ENCODE data around the gene FUT2.
"Not testable (repeated sequence)": the region's sequence is repeated elsewhere in the genome, so short reads cannot be mapped to it uniquely, and the experiment has no call there.

FUT2 gene

DNA sequence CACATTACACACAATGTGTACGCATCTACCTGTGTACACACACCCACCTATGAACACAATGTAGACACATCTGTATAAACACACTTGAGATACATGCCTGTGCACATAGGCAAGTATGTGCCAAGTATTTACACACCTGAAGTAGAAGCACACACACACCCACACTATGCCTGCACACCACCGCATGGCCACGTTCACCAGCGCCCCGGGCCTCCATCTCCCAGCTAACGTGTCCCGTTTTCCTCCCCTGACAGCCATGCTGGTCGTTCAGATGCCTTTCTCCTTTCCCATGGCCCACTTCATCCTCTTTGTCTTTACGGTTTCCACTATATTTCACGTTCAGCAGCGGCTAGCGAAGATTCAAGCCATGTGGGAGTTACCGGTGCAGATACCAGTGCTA, 6.9 kb downstream of the FUT2 start:
- no peak for DNase-seq (ENCODE audit: low spot score)

DNA sequence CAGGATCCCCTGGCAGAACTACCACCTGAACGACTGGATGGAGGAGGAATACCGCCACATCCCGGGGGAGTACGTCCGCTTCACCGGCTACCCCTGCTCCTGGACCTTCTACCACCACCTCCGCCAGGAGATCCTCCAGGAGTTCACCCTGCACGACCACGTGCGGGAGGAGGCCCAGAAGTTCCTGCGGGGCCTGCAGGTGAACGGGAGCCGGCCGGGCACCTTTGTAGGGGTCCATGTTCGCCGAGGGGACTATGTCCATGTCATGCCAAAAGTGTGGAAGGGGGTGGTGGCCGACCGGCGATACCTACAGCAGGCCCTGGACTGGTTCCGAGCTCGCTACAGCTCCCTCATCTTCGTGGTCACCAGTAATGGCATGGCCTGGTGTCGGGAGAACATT, 7.5 kb downstream of the FUT2 start:
- no peak for DNase-seq (ENCODE audit: low spot score)

DNA sequence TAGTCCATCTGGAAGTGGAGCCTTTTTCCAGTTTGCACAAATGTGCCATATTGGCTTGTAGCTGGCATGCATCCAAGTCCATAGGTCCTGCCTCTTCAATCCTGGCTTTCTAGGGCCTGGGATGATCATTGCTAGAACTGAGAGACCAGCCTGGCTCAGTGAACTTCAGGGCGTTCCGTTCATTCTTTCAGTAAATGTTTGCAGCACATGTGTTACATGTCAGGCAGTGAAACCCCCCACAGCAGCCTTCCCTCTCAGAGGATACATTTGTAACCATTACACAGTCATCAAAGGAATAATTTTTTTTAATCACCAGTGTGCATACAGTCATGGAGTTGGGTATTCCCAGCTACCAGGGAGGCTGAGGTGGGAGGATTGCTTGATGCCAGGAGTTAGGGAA, 9.7 kb downstream of the FUT2 start:
- no peak for DNase-seq (ENCODE audit: low spot score)

DNA sequence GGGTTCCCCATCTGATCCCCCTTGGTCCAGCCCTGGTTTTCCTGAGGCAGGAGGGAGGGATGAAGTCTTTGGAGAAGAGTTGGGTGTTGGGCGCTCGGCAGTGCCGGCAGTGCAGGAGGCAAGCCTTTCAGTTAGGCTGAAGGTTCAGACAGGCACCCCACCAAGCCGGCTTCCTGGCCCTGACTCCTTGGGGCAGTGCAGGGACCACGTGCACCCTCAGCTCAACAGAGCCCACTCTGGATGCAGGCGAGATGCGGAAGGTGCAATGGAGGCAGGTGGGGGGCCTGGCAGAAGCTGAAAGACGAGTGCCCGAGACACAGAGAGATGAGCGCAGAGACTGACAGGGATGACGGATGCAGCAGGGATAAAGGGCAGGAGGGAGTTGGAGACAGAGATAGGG, 12.7 kb downstream of the FUT2 start:
- no peak for DNase-seq (ENCODE audit: low spot score)

DNA sequence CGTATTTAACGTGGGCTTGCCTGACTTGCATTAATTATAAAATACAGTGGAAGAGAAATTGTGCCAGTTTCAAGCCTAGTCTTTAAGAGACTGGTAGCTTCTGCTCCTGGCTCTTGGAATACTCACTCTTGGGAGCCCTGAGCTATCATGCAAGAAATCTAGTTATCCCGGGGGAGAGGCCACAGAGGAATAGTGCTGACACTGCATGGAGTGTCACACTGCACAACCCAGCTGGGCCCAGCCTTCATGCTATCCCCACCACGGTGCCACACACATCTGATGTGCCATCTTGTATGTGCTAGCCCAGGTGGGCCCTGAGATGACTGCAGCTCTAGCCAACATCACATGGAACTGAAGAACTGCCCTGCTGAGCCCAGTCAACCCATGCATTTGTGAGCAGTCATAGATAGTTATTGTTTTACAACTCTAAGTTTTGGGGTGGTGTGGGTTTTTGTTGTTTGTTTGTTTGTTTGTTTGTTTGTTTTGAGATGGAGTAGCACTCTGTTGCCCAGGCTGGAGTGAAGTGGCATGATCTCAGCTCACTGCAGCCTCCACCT, 15.4 kb downstream of the FUT2 start:
- DNase-seq (ENCODE audit: low spot score), result no peak

DNA sequence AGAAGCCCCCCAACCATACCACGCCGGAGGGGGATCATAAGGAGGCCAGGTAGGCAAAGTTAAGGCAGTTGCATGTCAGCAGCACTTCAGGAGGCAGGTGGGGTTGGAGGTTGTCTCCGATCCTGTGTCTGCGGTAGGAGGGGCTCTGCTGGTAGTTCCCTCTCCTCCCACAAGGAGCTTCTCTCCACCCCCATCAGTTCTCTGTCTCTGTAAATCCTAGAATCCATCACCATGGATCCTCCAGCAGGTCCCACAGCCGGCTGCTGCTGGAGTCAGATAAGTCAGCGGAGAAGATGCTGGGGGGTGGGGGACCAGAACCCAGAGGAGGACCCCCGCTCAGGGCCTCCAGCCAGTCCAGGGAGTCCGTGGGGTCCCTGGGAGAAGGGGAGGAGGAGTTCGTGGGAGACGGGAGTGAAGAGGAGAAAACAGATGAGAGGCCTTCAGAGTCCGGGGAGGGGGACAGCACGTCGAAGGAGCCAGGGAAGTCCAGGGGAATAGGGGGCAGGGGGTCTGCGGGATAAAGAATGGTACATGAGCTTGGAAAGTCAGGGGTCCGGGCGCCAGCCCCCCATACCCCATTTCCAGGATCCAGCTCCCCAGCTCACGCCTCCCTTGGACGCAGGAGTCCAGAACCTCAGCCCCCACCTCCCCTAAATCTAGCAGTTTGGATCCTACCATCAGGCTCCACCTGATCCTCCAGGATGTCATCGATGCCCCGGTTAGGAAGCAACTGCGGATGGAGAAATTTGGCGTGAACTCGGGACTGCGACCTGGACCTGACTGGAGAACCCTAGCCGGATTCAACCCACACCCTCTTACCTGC, 17.5 kb downstream of the FUT2 start:
- no peak for DNase-seq (ENCODE audit: low spot score)

DNA sequence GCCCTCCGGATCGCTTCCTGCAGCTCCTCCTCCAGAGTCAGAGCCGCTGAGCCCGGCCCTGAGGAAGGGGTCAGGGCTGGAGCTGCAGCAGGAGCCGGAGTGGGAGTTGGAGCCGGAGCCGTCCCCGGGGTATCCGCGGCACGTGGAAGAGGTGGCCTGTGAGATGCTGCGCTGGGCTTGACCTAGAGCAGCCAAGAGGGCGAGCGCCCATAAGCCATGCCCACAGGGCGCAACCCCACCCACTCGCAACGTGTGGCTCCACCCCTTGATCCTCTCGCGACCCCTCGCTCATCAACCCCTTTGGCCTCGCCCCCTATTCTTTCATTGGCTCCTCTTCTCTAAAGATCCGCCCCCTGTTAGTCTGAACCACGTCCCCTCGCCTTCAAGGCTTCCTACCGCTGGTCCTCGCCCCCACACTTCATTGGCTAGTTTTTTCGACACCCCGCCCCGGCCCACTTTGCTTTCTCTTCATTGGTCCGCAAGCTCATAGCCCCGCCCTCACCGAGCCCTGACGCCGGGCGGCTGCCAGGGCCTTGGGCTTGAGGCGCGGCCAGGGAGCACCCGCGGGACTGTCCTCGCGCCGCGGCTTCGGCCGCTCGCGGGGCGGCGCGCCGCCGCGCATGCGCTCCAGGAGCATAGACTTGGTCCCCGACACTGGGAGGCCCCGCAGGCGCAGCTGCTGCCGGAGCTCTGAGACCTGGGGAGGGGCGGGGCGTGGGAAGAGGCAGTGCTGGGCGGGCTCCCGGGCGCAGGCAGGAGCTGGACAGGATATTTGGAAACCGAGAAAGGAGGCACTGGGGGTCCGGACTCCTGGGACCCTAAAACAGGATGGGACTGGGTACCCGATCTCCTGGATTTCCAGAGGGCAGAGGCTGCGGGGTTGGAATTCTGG, 18.3 kb downstream of the FUT2 start:
- DNase-seq (ENCODE audit: low spot score), result peak; percentile 100

DNA sequence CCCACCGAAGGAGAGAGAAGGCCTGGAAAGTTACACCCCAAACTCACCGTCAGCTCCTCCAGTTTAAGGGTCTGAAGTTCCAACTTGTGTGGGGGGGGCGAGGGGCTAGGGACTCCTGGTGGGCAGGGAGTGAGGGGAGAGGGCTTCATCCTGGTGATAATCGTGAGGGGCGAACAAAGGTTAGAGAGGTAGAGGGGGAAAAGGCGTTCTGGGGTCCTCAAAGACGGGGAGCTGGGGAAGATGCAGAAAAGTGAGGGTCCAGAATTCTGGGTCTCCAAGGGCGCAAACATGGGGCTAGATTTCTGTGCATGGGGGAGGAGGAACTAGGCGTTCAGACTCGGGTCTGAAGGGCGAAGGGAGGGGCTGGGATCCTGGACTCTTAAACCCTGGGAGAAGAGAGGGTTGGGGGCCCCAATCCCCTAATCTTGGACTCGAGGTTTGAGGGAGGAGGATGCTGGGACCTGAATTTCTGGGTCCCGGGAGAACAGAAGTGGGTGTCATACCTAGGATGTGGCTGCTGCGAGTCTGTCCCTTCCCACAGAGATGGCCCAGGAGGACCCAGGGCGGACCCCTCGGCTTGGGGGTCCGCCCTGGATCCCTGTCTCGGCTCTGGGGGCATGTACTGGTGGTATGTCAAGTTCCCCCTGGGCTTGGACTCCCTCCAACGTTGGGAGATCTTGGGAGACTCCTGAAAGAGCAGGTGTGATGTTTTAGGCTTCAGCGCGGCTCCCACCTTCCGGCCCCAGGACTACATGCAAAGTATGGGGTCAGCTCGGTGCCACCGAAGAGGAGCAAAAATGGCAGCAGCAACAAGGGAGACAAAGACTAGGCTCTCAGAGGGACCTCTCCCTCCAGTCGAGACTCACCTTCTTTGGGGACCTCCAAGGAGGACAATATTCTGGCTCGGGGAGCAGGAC, 19.2 kb downstream of the FUT2 start:
- DNase-seq (ENCODE audit: low spot score), result no peak

DNA sequence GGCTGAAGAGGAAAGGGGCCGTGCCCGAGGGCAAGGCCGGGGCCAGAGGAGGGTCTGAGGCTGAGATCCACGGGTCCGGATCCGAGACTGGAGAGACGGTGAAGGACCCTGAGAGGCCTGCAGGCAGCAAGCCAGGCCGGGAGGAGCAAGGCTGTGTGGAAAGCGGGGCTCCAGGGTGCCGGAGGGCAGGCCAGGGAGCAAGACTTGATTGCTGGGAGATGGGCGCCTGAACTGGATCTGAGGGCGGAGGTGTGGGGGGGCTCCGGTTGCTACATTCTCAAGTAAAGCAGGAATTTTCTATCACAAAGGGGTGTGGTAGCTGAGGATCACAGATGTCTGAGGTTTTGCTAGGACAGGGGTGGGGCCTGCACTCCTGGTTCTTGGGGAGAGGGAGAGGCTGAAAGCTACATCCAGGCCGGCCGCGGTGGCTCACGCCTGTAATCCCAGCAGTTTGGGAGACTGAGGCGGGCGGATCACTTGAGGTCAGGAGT, 20.0 kb downstream of the FUT2 start:
- DNase-seq (ENCODE audit: low spot score), result peak; percentile 27

DNA sequence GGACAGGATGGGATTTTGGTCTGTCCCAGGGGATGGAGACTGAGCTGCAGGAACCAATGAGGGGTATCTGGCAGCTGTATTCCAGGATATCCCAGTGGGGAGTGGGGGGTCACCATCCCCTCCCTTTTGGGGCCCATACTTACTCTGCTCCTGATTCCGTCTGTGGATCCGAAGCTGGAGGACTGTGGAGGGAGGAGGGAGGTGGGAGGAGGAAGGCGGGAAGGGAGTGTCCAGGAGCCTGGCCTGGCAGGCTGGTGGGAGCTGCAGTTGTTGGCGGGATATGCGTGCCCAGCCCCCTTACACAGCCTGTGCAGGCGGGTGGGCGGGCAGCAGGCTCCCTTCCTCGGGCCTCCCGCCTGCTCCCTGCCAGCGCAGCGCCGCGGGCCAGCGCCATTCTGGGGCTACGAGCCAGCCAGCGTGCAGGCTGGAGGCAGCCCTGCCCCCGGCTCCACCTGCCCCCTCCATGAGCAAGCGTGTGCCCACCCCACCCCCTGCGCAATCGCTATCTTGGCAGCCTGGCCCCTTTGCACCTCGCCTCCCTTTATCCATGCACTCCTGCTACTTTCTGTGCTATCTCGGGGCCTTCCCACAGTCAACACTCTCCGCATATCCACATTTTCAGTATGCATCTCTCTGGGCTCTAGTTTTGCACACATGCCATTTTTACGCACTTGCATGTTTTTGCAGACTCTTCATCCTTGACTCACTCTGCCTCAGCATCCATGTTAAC, 21.0 kb downstream of the FUT2 start:
- peak; percentile 61 for DNase-seq (ENCODE audit: low spot score)

DNA sequence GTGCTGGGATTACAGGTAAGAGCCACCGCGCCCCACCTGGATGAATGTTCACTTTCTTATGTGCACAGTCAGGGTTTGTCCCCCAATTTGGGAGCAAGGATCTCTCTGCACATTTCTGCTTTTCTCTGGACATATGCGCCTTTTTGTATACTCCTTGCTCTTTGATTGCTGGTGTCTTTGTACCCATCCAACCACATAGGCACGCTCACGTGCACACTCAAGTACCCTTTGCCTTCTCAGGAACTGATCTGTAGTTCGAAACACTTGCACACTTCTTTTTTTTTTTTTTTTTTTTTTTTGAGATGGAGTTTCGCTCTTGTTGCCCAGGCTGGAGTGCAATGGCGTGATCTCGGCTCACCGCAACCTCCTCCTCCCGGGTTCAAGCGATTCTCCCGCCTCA, 22.3 kb downstream of the FUT2 start:
- DNase-seq (ENCODE audit: low spot score), result not testable (repeated sequence)

DNA sequence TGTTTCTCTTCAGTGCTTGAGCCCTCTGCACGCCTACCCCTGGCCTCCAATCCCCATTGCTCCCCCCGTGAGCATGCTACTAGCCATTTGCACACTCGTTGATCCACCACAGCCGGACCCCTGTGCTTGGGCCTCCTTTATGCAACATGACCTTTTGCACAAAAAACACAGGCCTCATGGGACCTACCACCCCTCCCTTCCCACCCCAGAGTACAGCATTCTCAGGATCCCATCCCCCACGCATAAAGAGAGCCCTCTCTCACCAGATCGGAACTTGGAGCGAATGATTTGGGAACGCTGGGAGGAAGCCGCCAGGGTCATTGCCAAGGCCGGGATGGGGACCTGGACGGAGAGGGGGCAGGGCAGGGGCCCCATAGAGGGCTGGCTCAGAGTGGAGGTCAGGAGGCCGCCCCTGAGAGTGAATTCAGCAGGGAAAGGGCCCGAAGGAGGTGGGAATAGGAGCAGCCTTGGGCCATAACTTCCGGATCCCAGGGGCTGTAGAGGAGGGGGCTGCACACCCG, 23.0 kb downstream of the FUT2 start:
- no peak for DNase-seq (ENCODE audit: low spot score)

DNA sequence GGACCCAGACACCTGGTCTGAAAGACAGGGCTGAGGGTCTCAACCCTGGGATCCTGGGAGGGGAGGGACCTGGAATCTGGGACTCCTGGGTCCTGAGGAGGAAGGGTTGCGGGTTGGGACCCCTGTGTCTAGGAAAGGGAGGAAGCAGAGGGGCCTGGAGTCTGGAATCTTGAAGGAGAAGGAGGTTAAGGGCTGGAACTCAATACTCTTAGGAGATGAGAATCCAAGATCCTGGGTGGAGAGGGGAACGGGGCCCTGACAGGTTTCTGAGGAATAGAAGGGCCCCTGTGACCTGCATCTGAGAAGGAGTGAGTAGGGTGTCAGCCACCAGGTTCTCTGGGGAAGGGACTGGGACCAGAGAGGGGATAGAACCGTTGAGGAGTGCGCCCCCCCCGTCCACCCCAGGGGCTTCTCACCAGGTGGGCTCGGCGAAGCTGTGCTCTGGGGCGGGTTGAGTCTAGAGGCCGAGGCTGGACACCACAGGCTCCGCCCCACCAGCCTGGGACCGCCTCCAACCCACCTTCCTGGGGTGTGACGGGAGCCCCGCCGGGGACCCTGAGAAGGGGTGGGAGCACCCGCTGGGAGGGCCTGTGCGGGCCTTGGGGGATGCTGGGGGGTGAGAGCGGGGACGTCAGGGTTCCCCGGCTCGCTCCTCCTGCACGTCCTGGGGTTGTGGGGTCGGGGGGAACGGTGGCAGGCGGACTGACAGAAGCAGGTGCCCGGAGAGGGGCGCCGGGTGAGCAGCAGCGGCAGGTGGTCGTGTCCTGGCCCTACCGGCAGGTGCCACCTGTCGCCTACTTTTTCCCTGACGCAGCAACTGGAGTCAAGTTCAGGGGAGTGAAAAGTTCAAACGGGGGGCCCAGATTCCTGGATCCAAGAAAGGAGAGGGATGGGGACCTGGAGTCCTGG, 23.7 kb downstream of the FUT2 start, which contains the start of gene MAMSTR:
Gene MAMSTR (minus strand): TSS at position 463 of the 909 bp plus-strand sequence. CDS start 694 bp downstream, outside the sequence.
- no peak for DNase-seq (ENCODE audit: low spot score)

DNA sequence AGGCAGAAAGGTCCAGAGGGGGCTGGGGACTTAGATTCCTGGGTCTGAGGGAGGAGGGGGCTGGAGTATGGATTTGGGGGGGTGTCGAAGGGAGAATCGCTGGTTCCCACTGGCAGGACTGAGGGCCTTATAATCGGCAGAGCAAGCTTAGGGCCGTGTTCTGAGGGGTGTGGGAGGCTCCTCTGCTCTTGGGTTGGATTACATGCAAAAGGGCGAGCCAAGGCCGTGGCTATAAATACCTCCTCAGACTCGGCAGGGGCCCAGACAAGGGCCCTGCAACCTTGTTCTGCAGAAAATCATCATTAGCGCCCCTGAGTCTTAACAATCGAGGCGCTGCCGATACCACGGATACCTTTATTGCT, 24.5 kb downstream of the FUT2 start:
- DNase-seq (ENCODE audit: low spot score), result no peak

DNA sequence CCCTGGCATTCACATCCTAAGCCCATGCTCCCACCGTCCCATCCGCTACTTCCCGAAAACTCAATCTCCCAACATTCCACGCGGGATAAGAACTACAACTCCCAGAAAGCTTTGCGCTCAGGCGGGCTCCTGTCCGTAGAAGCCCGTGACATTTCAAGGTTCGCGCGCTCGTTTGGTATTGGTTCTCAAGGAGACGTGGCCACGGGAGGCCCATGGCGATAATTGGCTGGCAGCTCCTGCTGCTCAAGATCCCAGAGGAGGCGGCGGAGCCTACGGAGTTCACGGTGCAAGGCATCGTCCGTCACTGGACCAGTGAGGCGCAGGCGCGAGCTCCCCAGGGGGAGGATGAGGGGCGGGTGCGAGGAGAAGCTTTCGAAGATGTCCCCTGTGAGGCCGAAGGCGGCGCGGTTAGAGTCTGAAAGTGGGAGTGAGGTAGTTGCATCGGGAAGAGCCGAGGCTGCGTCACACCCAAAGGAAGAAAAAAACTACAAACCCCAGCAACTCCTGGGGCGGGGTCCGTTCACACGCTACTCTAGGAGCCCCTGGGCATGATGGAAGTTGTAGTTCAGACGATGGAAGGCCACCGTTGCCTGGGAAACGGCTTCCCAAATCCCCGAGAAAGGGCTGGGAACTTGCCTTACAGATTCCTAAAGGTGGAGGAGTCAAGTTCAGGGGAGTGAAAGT, 25.0 kb downstream of the FUT2 start:
- peak; percentile 98 for DNase-seq (ENCODE audit: low spot score)

DNA sequence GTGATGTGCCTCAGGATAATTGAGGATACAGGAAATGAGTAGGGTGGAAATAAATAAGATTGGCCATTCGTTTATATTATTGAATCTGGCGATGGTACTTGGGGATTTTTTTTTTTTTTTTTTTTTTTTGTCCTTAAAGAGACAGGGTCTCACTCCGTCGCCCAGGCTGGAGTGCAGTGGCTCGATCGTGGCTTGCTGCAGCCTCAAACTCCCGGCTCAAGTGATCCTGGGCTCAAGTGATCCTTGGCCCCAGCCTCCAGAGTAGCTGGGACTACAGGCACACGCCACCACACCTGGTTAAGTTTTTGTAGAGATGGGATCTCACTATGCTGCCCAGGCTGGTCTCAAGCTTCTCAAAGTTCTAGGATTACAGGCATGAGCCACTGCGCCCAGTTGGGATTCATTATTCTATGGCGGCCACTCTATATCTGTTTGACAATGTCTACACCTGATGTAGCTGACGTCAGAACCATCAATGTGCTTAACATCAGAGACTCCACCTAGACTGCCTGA, 26.5 kb downstream of the FUT2 start:
- DNase-seq (ENCODE audit: low spot score), result no peak

DNA sequence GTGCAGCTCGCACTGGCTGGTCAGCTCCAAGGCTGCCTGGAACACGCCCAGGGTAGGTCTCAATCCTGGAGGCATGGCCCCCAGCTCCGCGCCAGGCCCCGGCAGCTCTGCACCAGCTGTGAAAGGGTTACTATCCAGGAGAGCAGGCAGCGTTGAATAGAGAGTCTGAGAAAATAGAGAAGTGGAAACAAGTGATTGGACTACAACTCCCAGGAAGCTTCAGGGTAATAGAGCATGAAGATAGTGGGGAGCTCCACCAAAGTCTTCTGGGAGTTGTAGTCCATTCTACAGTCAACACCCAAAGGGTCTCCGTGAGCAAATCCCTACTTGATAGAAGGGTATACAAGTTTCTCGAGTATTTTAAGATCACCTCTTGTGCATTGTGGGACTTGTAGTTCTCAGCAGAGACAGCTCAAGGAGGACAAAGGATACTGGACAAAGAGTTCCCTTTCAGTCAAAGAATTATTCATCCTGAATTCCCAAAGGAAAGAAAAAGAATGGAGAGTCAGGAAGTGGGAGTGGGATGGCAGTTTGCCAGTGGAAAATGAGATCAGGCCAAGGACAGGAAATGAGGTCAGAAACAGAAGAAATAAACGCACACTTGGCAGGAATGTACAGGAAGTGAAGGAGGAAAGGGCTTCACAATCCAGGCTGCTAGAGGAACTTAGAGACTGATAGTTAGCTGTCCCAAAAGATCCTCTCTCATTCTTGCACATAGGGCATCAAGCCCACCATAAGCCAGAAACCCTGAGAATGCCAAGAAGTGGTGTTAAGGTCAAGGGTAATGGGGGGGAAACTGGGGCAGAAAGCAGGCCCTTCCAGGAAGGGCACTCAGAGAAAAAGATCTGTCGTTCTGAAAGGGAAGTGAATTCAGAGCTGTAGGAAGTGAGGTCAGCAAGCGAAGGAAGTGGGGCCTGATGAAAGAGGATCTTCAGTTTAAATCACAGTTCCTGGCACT, 29.3 kb downstream of the FUT2 start:
- peak; percentile 57 for DNase-seq (ENCODE audit: low spot score)

DNA sequence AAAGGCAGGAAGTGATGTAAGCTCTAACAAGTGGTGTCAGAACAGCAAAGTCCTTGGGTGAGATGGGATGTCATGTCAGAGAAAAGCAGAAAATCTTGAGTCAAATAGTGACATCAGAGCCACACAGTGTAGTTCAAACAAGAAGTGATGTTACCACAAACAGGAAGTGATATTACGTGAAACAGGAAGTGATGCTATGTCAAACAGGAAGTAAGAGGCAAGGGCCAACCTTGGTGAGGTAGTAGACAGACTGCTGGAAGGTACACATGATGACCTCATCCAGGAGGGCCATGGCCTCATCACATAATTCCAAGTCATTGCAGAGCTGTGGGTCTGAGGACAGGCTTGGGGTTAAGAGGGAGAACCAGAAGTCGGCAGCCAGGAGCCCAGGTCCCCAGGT, 30.8 kb downstream of the FUT2 start:
- DNase-seq (ENCODE audit: low spot score), result no peak

All from GM03348 (cell line).